HepG2 (cell line): ENCODE results near the gene QSER1. TPM values are rescaled to one million over a fixed set of nuclear protein-coding genes. Genes with fewer than 3 reads are reported as not detected.

Experiments
- ATAC-seq: fragments of 200-7000 bp; cut with Tn5 transposase; 3 replicates; pipeline ENCODE4 v1.9.1; 2020; ENCODE audit warnings: mild to moderate bottlenecking, moderate library complexity
- BruUV-seq: library from RNA; stranded (reverse); fragments of 400-500 nt; replicated peaks from 2 replicates; lab custom pipeline; 2021; lab: Mats Ljungman, UMichigan
- CTCF ChIA-PET: fragments of 300-600 bp; formaldehyde crosslinking; extraction: SDS; loops from one replicate; lab custom pipeline; 2021; ENCODE audit warnings: low total read pairs, inconsistent platforms, low intra/inter-chr PET ratio; lab: Yijun Ruan, JAX
- POLR2A ChIA-PET: fragments of 350-600 bp; sonication (Branson Sonifier 250); formaldehyde crosslinking; loops from one replicate; lab custom pipeline; 2020; ENCODE audit warnings: antibody characterized with exemption, inconsistent platforms; lab: Yijun Ruan, JAX
- DNase-seq: peaks from one replicate; pipeline ENCODE4 v3.0.0-alpha.2; 2015; ENCODE audit warnings: low spot score
- FAIRE-seq: peaks from 3 replicates; lab custom pipeline; 2011; peaks lifted over from hg19 to GRCh38; lab: Jason Lieb, UNC
- H2AFZ ChIP-seq: one replicate; pipeline ENCODE4 v1.6.1; 2011; ENCODE audit warnings: low read length, inconsistent platforms
- H3K27ac ChIP-seq: fragments of 300-600 bp; 3 replicates; pipeline ENCODE4 v1.8.0; 2011; ENCODE audit warnings: mixed run types, mild to moderate bottlenecking, mixed read lengths, low read length, inconsistent platforms; ENCODE audit not compliant: insufficient read depth; ENCODE audit errors: extremely low read length
- H3K27me3 ChIP-seq, 2 experiments: fragments of 200-600 bp in 1 of 2; 2 replicates in 1 of 2; 3 replicates in 1 of 2; pipeline versions ENCODE4 v1.6.0 to v1.8.0; 2011; ENCODE audit warnings: low read length in 2 of 2, mild to moderate bottlenecking in 2 of 2, moderate library complexity in 2 of 2, inconsistent platforms in 1 of 2; ENCODE audit not compliant: insufficient read depth in 2 of 2, control insufficient read depth in 1 of 2
- H3K36me3 ChIP-seq, 2 experiments: fragments of 200-600 bp in 1 of 2; replicated peaks in 1 of 2; 2 replicates in 1 of 2; 3 replicates in 1 of 2; pipeline versions ENCODE4 v1.5.1 to v1.8.0; 2011; ENCODE audit warnings: low read length in 2 of 2, inconsistent platforms in 1 of 2; ENCODE audit not compliant: insufficient read depth in 2 of 2, control insufficient read depth in 1 of 2
- H3K4me1 ChIP-seq: 2 replicates; pipeline ENCODE4 v1.5.1; 2012; ENCODE audit warnings: low read length, inconsistent platforms; ENCODE audit not compliant: insufficient read depth
- H3K4me2 ChIP-seq: 2 replicates; pipeline ENCODE4 v1.6.0; 2011; ENCODE audit warnings: low read depth, low read length, inconsistent platforms
- H3K4me3 ChIP-seq, 3 experiments: fragments of 200-600 bp in 1 of 3; sonication (generic), shearing (Covaris generic) in 1 of 3; replicated peaks in 1 of 3; 2 replicates each; pipeline ENCODE4 v1.5.1; 2011 to 2016; ENCODE audit warnings: low read length in 3 of 3, inconsistent platforms in 2 of 3, low read depth in 2 of 3, mild to moderate bottlenecking in 2 of 3, control low read depth in 1 of 3, mixed read lengths in 1 of 3; ENCODE audit not compliant: insufficient read depth in 1 of 3
- H3K79me2 ChIP-seq: one replicate; pipeline ENCODE4 v1.6.1; 2011; ENCODE audit warnings: low read length, inconsistent platforms; ENCODE audit not compliant: insufficient read depth
- H3K9ac ChIP-seq: 2 replicates; pipeline ENCODE4 v1.6.0; 2011; ENCODE audit warnings: mild to moderate bottlenecking, low read depth, low read length, inconsistent platforms; ENCODE audit not compliant: insufficient read depth
- H3K9me3 ChIP-seq: 2 replicates; pipeline ENCODE4 v1.5.1; 2012; ENCODE audit warnings: mild to moderate bottlenecking, low read length
- H4K20me1 ChIP-seq: 2 replicates; pipeline ENCODE4 v1.6.0; 2011; ENCODE audit warnings: inconsistent platforms, mild to moderate bottlenecking, low read length, moderate library complexity; ENCODE audit not compliant: insufficient read depth
- ATF4 ChIP-seq, 2 experiments: fragments of 450-650 bp in 1 of 2; sonication (generic) in 1 of 2; formaldehyde crosslinking; IDR thresholded peaks; 2 replicates each; pipeline versions ENCODE4 v1.5.0 to v1.8.0; 2020 to 2022; ENCODE audit warnings: mild to moderate bottlenecking in 1 of 2, missing genetic modification reagents in 1 of 2
- CENPT ChIP-seq: sonication (generic); formaldehyde crosslinking; IDR thresholded peaks from 2 replicates; pipeline ENCODE4 v1.8.0; 2022; ENCODE audit warnings: low read depth, mild to moderate bottlenecking, moderate library complexity, missing genetic modification reagents
- E2F5 ChIP-seq: sonication (generic); formaldehyde crosslinking; conservative IDR thresholded peaks from 2 replicates; pipeline ENCODE4 v1.4.0; 2020; ENCODE audit warnings: missing genetic modification reagents
- EHMT2 ChIP-seq: fragments of 200-600 bp; sonication (generic); IDR thresholded peaks from 2 replicates; pipeline ENCODE4 v1.7.0; 2017; ENCODE audit warnings: antibody characterized with exemption, low read depth, low read length, borderline replicate concordance
- ELF1 ChIP-seq: sonication (generic); formaldehyde crosslinking; IDR thresholded peaks from 2 replicates; pipeline ENCODE4 v1.4.0; 2020; ENCODE audit warnings: missing genetic modification reagents
- FOSL2 ChIP-seq: sonication (generic); formaldehyde crosslinking; IDR thresholded peaks from 2 replicates; pipeline ENCODE4 v1.4.0; 2020; ENCODE audit warnings: missing genetic modification reagents
- GTF2F1 ChIP-seq: fragments of 150-350 bp; IDR thresholded peaks from 2 replicates; pipeline ENCODE4 v1.6.1; 2014; ENCODE audit warnings: low read length
- KAT7 ChIP-seq: IDR thresholded peaks from 2 replicates; pipeline ENCODE4 v1.6.1; 2018; ENCODE audit warnings: borderline replicate concordance, missing compliant biosample characterization
- MXI1 ChIP-seq: IDR thresholded peaks from 3 replicates; pipeline ENCODE4 v1.6.1; 2012; ENCODE audit warnings: low read depth, low read length, inconsistent platforms, borderline replicate concordance
- SAFB2 ChIP-seq: sonication (generic); formaldehyde crosslinking; IDR thresholded peaks from 2 replicates; pipeline ENCODE4 v1.5.1; 2020; ENCODE audit warnings: missing genetic modification reagents, low read depth, mild to moderate bottlenecking, borderline replicate concordance
- SRF ChIP-seq: IDR thresholded peaks from 2 replicates; pipeline ENCODE4 v1.6.1; 2011; ENCODE audit warnings: mild to moderate bottlenecking, low read depth, low read length, moderate library complexity
- WGBS: methylation state at CpG from one replicate; pipeline ENCODE4 v1.1.6; 2017; ENCODE audit warnings: low lambda C conversion rate; 5-methylcytosine and 5-hydroxymethylcytosine counted together
- in situ Hi-C: cut with HindIII; loops from 2 replicates; pipeline ENCODE4 v1.10.0; 2017; ENCODE audit warnings: low pct_unique_long_range_greater_than_20kb; ENCODE audit not compliant: extremely low pct_ligation_motif_present
- intact Hi-C: fragments of 100-400 bp; cut with micrococcal nuclease; formaldehyde crosslinking; loops from one replicate; pipeline ENCODE4 v1.10.0; 2022; ENCODE audit not compliant: unreplicated experiment
- polyA plus RNA-seq, 8 experiments: library from polyadenylated mRNA; depleted of rRNA in 3 of 8; stranded (reverse) in 7 of 8; unstranded in 1 of 8; fragments of >200 nt; fragmentation: Illumina TruSeq in 4 of 8; extraction: Trizol in 4 of 8; gene quantifications; 2 replicates each; pipeline versions ENCODE4 v1.2.1 to v1.2.3, GENCODE V29; 2011 to 2016; ENCODE audit warnings: low read depth in 4 of 8, missing spikeins in 1 of 8, mixed read lengths in 1 of 8; ENCODE audit not compliant: insufficient read depth in 1 of 8
- total RNA-seq, 5 experiments: library from RNA; depleted of rRNA; stranded (reverse); fragments of >200 nt; fragmentation: Illumina TruSeq; extraction: Trizol; gene quantifications; 2 replicates each; pipeline ENCODE4 v1.2.3, GENCODE V29; 2016; ENCODE audit warnings: low read depth in 1 of 5

QSER1 gene
- total and polyA plus RNA-seq, 2 of the 13 experiments (the other 11 are each of a cell fraction or from before 2014, with no cell fraction given) = 8.9 to 17.3 TPM

- no peaks in the 10 kb centered on the region for H3K9me3 ChIP-seq
- H4K20me1 ChIP-seq = no peaks in the 10 kb centered on the region
- intact Hi-C loops (no loop called here), in situ Hi-C loops (no loop called here)
- WGBS = 96% methylated on average over 5 of the region's 5 CpGs
- no peak overlapping the region for H2AFZ ChIP-seq
- TF ChIP-seq ELF1 (CRISPR knock-in tag) (no peak), SAFB2 (CRISPR knock-in tag) (no peak), MXI1 (no peak), ATF4 (CRISPR knock-in tag; IDR thresholded peaks at IDR 0.05) (no peak), E2F5 (CRISPR knock-in tag) (no peak), GTF2F1 (no peak), KAT7 (CRISPR knock-in tag) (no peak), EHMT2 (no peak), SRF (no peak), FOSL2 (no peak), CENPT (CRISPR knock-in tag) (no peak)
- POLR2A ChIA-PET = no interaction called here
- H3K4me2 ChIP-seq = no peak overlapping the region
- H3K9ac ChIP-seq = no peak overlapping the region
- ATAC-seq = no peak
- H3K4me1 ChIP-seq = no peaks in the 10 kb centered on the region
- no peak overlapping the region for H3K4me3 ChIP-seq
- CTCF ChIA-PET = no interaction called here
- H3K27me3 ChIP-seq = no peaks in the 10 kb centered on the region; a peak in 1 of 5 replicates
- BruUV-seq = no TSS peak
- H3K79me2 ChIP-seq = no peaks in the 10 kb centered on the region
- no peak overlapping the region for H3K27ac ChIP-seq
- no peaks in the 10 kb centered on the region for H3K36me3 ChIP-seq
- no peak for DNase-seq
- no peak for FAIRE-seq
Measured at GRCh38 chr11:32985600-32985999, 93.0 kb downstream of the QSER1 start.
